ENCODE data around the gene MORC3. TPM values are rescaled to one million over a fixed set of nuclear protein-coding genes. Genes with fewer than 3 reads are reported as not detected.

Gene MORC3
- total and polyA plus RNA-seq, 12 donors: 12.5 to 32.4 (median 23.6) TPM

- intact Hi-C loops (cut with DNase I): loop anchor here (5.0 kb wide), 2 partner anchors 78 to 168 kb away; no protein-coding TSS in a partner anchor
Measured at GRCh38 chr21:36423771-36424433, 103.9 kb downstream of the MORC3 start.

GRCh38 chr21:36424592-36424991 is 104.6 kb downstream of the MORC3 start:
- TF ChIP-seq POLR2A (IDR thresholded peaks at IDR 0.05) (no peak), CTCF (IDR thresholded peaks at IDR 0.05) (no peak)
- Histone ChIP-seq H3K36me3 (replicated peaks in 1 of 2) (no peaks in the 10 kb centered on the region), H3K4me3 (no peak overlapping the region), H3K4me1 (replicated peaks in 1 of 2) (peaks cover 0 to 5% of the 10 kb centered on the region in 2 donors), H3K27me3 (no peaks in the 10 kb centered on the region), H3K27ac (no peak overlapping the region), H3K9me3 (replicated peaks in 1 of 3) (no peaks in the 10 kb centered on the region)
- DNase-seq: no peak
- 87 to 99% (median 94%) methylated on average over 7 to 8 of the region's 8 CpGs for WGBS, 4 donors
- intact Hi-C loops (cut with DNase I): loop anchor here (5.0 kb wide), 2 partner anchors 78 to 168 kb away; no protein-coding TSS in a partner anchor

More at GRCh38 chr21:36423771-36424433, 103.9 kb downstream of the MORC3 start:
- DNase-seq: no peak
- WGBS, 4 donors: 83 to 92% (median 89%) methylated on average over 10 to 12 of the region's 12 CpGs
- no peaks in the 10 kb centered on the region for H3K27me3 ChIP-seq
- no peaks in the 10 kb centered on the region for H3K36me3 ChIP-seq (replicated peaks in 1 of 2)
- TF ChIP-seq POLR2A (IDR thresholded peaks at IDR 0.05) (no peak), CTCF (IDR thresholded peaks at IDR 0.05) (no peak)
- H3K27ac ChIP-seq: no peak overlapping the region
- peaks cover 0 to 3% of the 10 kb centered on the region in 2 donors for H3K4me1 ChIP-seq (replicated peaks in 1 of 2)
- no peaks in the 10 kb centered on the region for H3K9me3 ChIP-seq (replicated peaks in 1 of 3)
- H3K4me3 ChIP-seq: no peak overlapping the region

GRCh38 chr21:36425286-36425685 is 105.3 kb downstream of the MORC3 start:
- intact Hi-C loops (cut with DNase I): no loop called here

More at GRCh38 chr21:36425286-36425685, 105.3 kb downstream of the MORC3 start:
- TF ChIP-seq POLR2A (IDR thresholded peaks at IDR 0.05) (no peak), CTCF (IDR thresholded peaks at IDR 0.05) (no peak)
- Histone ChIP-seq H3K4me1 (replicated peaks in 1 of 2) (peaks cover 0 to 9% of the 10 kb centered on the region in 2 donors), H3K27me3 (no peaks in the 10 kb centered on the region), H3K9me3 (replicated peaks in 1 of 3) (no peaks in the 10 kb centered on the region), H3K27ac (no peak overlapping the region), H3K4me3 (no peak overlapping the region), H3K36me3 (replicated peaks in 1 of 2) (no peaks in the 10 kb centered on the region)
- no peak for DNase-seq
- WGBS, 4 donors: 85 to 94% (median 89%) methylated on average over 9 of the region's 9 CpGs

Small RNAs within 50 kb of the gene (small RNA-seq; reads per million reads assigned to genes)
- 0 reads per million in 2 donors for gene ATP5MFP1

Other genes with a start within 250 kb of the MORC3 start
- 10 to 100 TPM in 1 of 9 donors, 1 to 10 TPM in 7, under 1 TPM in 1; 0.83 to 10.7 (median 2.8) TPM for gene CBR3, start 185.1 kb upstream of the MORC3 start, total RNA-seq
- 1 to 10 TPM; 1.3 to 8.5 (median 5.3) TPM for gene CBR3, start 185.1 kb upstream of the MORC3 start, polyA plus RNA-seq
- 10 to 100 TPM in 3 of 9 donors, 1 to 10 TPM in 6; 1.1 to 39.1 (median 8.7) TPM for gene DOP1B, start 163.4 kb upstream of the MORC3 start, total RNA-seq
- gene DOP1B, start 163.4 kb upstream of the MORC3 start, polyA plus RNA-seq: 1 to 10 TPM; 1.3 to 5.1 (median 1.9) TPM
- 1 to 10 TPM in 6 of 9 donors, under 1 TPM in 3; 0.30 to 2.1 (median 1.2) TPM for gene CHAF1B, start 65.2 kb downstream of the MORC3 start, total RNA-seq
- 1 to 10 TPM in 1 of 3 donors, under 1 TPM in 2; 0.77 to 1.1 (median 0.80) TPM for gene CHAF1B, start 65.2 kb downstream of the MORC3 start, polyA plus RNA-seq
- under 1 TPM in 1 of 9 donors, not detected in 8; 0.22 TPM for gene CLDN14, start 159.9 kb downstream of the MORC3 start, total RNA-seq
- not detected for gene CLDN14, start 159.9 kb downstream of the MORC3 start, polyA plus RNA-seq